ENCODE measurements around the gene MBOAT2. TPM values are rescaled to one million over a fixed set of nuclear protein-coding genes. Genes with fewer than 3 reads are reported as not detected.

MBOAT2 gene
- polyA plus RNA-seq, 3 donors, result 5.1 to 9.0 (median 5.5) TPM

DNA sequence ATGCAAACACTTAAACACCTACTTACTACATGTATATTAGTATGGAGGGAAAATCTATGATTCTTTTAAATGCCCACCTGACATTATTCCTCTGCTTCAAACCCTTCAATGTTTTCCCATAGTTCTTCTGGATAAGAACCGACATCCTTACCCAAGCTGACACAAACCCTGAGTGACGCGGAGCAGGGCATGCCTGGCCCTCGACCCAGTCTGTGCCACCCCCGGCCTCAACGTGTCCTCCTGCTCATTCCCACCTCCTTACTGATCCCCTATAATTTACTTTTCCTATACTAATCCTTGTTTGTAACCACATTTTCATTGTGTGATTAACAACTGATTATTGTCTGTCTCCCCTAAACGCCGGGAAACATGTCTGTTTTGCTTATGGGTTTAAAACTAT, 183.5 kb downstream of the MBOAT2 start:
- WGBS (ENCODE audit: insufficient coverage), result 98% methylated on average over 6 of the region's 8 CpGs
- Histone ChIP-seq H3K4me2 (replicated peaks; ENCODE audit: extremely low read depth, low read length, poor library complexity, severe bottlenecking) (no peak overlapping the region), H3K36me3 (replicated peaks in 1 of 2; ENCODE audit: control insufficient read depth in 1 of 2, insufficient read depth in 2 of 2, low read length in 2 of 2) (peaks cover 59 to 67% of the 10 kb centered on the region in 2 donors), H3K27me3 (ENCODE audit: control insufficient read depth in 2 of 2, insufficient read depth in 2 of 2, low read length in 2 of 2) (no peaks in the 10 kb centered on the region), H2AFZ (ENCODE audit: insufficient read depth, low read depth, low read length, poor library complexity, severe bottlenecking) (no peak overlapping the region), H3K4me3 (replicated peaks in 1 of 3; ENCODE audit: low read depth in 2 of 3, low read length in 3 of 3) (no peak overlapping the region), H3K9me3 (replicated peaks in 1 of 2; ENCODE audit: control insufficient read depth in 1 of 2, insufficient read depth in 1 of 2, low read length in 2 of 2) (no peaks in the 10 kb centered on the region), H3K79me2 (ENCODE audit: insufficient read depth, low read length) (peaks cover 37% of the 10 kb centered on the region), H3K9ac (ENCODE audit: insufficient read depth, low read length, poor library complexity, severe bottlenecking) (no peak overlapping the region), H3K4me1 (ENCODE audit: control insufficient read depth in 1 of 2, insufficient read depth in 2 of 2, low read length in 2 of 2) (peaks cover 18 to 21% of the 10 kb centered on the region in 2 donors), H4K20me1 (ENCODE audit: insufficient read depth, low read length) (peaks cover 46% of the 10 kb centered on the region), H3K27ac (ENCODE audit: low read depth in 1 of 2, low read length in 2 of 2) (no peak overlapping the region)
- TF ChIP-seq, protein P1, sequence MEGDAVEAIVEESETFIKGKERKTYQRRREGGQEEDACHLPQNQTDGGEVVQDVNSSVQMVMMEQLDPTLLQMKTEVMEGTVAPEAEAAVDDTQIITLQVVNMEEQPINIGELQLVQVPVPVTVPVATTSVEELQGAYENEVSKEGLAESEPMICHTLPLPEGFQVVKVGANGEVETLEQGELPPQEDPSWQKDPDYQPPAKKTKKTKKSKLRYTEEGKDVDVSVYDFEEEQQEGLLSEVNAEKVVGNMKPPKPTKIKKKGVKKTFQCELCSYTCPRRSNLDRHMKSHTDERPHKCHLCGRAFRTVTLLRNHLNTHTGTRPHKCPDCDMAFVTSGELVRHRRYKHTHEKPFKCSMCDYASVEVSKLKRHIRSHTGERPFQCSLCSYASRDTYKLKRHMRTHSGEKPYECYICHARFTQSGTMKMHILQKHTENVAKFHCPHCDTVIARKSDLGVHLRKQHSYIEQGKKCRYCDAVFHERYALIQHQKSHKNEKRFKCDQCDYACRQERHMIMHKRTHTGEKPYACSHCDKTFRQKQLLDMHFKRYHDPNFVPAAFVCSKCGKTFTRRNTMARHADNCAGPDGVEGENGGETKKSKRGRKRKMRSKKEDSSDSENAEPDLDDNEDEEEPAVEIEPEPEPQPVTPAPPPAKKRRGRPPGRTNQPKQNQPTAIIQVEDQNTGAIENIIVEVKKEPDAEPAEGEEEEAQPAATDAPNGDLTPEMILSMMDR (IDR thresholded peaks at IDR 0.05), result no peak
- Mint-ChIP-seq H3K27ac (no peak overlapping the region), H3K9me3 (no peaks in the 10 kb centered on the region), H3K4me3 (no peak overlapping the region), H3K27me3 (ENCODE audit: low read depth in 3 of 3) (peaks cover 0 to 2% (median 1%) of the 10 kb centered on the region in 3 donors), H3K4me1 (peaks cover 17% of the 10 kb centered on the region), H3K36me3 (peaks cover 48 to 51% of the 10 kb centered on the region in 2 donors)
- no peak for DNase-seq
- intact Hi-C loops (cut with micrococcal nuclease), result no loop called here

DNA sequence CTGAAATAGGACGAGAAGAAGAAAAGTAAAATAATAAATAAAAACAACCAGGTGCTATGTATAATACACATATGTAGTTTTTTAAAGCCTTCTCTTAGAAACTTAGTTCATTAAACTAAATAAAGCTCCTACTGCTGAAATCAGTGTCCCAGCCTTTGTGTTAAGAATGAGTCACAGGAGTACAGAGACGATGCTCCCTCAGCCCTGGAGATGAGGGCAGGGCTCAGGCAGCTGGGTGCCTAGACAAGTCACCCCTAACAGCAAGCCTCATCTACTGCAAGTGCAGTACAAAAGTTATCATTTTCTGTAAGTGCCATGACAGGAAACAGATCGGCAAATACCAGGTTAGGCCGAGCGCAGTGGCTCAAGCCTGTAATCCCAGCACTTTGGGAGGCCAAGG, 184.3 kb downstream of the MBOAT2 start:
- no peak overlapping the region for H3K4me2 ChIP-seq (replicated peaks; ENCODE audit: extremely low read depth, low read length, poor library complexity, severe bottlenecking)
- H3K4me1 ChIP-seq (ENCODE audit: control insufficient read depth in 1 of 2, insufficient read depth in 2 of 2, low read length in 2 of 2), result peaks cover 18 to 21% of the 10 kb centered on the region in 2 donors
- Mint-ChIP-seq H3K27me3 (ENCODE audit: low read depth in 3 of 3) (peaks cover 0 to 1% (median 0%) of the 10 kb centered on the region in 3 donors), H3K4me3 (no peak overlapping the region), H3K27ac (no peak overlapping the region), H3K9me3 (no peaks in the 10 kb centered on the region), H3K36me3 (peaks cover 46 to 50% of the 10 kb centered on the region in 2 donors), H3K4me1 (peaks cover 17% of the 10 kb centered on the region)
- WGBS (ENCODE audit: insufficient coverage), result 88% methylated on average over 4 of the region's 5 CpGs
- intact Hi-C loops (cut with micrococcal nuclease), result no loop called here
- H2AFZ ChIP-seq (ENCODE audit: insufficient read depth, low read depth, low read length, poor library complexity, severe bottlenecking), result no peak overlapping the region
- peaks cover 41% of the 10 kb centered on the region for H4K20me1 ChIP-seq (ENCODE audit: insufficient read depth, low read length)
- H3K4me3 ChIP-seq (replicated peaks in 1 of 3; ENCODE audit: low read depth in 2 of 3, low read length in 3 of 3), result no peak overlapping the region
- H3K79me2 ChIP-seq (ENCODE audit: insufficient read depth, low read length), result peaks cover 30% of the 10 kb centered on the region
- no peak overlapping the region for H3K27ac ChIP-seq (ENCODE audit: low read depth in 1 of 2, low read length in 2 of 2)
- H3K9ac ChIP-seq (ENCODE audit: insufficient read depth, low read length, poor library complexity, severe bottlenecking), result no peak overlapping the region
- peaks cover 56 to 67% of the 10 kb centered on the region in 2 donors for H3K36me3 ChIP-seq (replicated peaks in 1 of 2; ENCODE audit: control insufficient read depth in 1 of 2, insufficient read depth in 2 of 2, low read length in 2 of 2)
- H3K9me3 ChIP-seq (replicated peaks in 1 of 2; ENCODE audit: control insufficient read depth in 1 of 2, insufficient read depth in 1 of 2, low read length in 2 of 2), result no peaks in the 10 kb centered on the region
- no peaks in the 10 kb centered on the region for H3K27me3 ChIP-seq (ENCODE audit: control insufficient read depth in 2 of 2, insufficient read depth in 2 of 2, low read length in 2 of 2)
- DNase-seq, result no peak
- TF ChIP-seq, protein P1 (IDR thresholded peaks at IDR 0.05), result no peak

All from CD14-positive monocyte (primary cell).